Measurements from ENCODE around the gene MRPL36. TPM values are rescaled to one million over a fixed set of nuclear protein-coding genes. Genes with fewer than 3 reads are reported as not detected.

Gene MRPL36
- total RNA-seq, 3 donors from 2014 or later = 33.5 to 46.2 (median 41.6) TPM

DNA sequence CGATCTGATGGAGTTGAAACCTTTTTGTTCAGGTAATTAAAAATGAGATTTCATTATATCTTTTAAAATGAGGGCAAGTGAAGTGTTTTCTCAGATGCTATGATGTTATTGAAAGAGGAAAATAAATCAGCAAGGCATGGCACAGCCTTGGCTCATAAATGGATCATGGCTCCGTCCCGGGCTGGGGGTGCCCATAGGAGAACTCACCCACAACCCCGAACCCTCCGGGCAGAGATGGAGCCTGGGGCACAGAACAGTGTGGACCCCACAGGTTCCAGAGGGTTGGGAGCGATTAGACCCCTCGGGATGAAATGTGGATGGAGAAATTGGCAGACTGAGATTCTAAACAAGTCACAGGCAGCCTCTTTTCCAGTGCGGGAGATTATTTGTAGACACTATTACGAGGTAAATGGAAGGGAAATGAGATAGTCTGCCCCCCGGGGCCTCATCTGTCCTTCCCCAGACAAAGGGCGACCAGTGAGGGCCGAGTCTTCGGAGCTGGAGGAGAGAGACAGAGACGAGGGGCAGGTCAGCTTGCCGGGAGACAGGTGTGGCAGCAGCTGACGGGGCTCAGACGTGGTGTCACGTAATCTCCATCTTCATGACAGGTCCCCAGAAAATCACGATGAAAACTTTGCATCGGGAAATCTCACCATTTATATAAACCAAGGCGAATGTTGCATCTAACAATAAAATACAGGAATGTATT, 35.2 kb upstream of the MRPL36 start:
- H3K27ac ChIP-seq = no peak overlapping the region
- TF ChIP-seq, protein P1, sequence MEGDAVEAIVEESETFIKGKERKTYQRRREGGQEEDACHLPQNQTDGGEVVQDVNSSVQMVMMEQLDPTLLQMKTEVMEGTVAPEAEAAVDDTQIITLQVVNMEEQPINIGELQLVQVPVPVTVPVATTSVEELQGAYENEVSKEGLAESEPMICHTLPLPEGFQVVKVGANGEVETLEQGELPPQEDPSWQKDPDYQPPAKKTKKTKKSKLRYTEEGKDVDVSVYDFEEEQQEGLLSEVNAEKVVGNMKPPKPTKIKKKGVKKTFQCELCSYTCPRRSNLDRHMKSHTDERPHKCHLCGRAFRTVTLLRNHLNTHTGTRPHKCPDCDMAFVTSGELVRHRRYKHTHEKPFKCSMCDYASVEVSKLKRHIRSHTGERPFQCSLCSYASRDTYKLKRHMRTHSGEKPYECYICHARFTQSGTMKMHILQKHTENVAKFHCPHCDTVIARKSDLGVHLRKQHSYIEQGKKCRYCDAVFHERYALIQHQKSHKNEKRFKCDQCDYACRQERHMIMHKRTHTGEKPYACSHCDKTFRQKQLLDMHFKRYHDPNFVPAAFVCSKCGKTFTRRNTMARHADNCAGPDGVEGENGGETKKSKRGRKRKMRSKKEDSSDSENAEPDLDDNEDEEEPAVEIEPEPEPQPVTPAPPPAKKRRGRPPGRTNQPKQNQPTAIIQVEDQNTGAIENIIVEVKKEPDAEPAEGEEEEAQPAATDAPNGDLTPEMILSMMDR (IDR thresholded peaks at IDR 0.05) = no peak
- no peak for TF ChIP-seq POLR2A (IDR thresholded peaks at IDR 0.05)
- no peak for TF ChIP-seq POLR2AphosphoS5 (IDR thresholded peaks at IDR 0.05)
- intact Hi-C loops (cut with DNase I; ENCODE audit: low total_unique reads) = no loop called here
- H3K9me3 ChIP-seq = no peaks in the 10 kb centered on the region
- H3K4me1 ChIP-seq = no peaks in the 10 kb centered on the region
- no peak for DNase-seq (ENCODE audit: low spot score in 2 of 2)
- no peaks in the 10 kb centered on the region for H3K27me3 ChIP-seq
- H3K4me3 ChIP-seq = no peak overlapping the region
- H3K36me3 ChIP-seq = no peaks in the 10 kb centered on the region

DNA sequence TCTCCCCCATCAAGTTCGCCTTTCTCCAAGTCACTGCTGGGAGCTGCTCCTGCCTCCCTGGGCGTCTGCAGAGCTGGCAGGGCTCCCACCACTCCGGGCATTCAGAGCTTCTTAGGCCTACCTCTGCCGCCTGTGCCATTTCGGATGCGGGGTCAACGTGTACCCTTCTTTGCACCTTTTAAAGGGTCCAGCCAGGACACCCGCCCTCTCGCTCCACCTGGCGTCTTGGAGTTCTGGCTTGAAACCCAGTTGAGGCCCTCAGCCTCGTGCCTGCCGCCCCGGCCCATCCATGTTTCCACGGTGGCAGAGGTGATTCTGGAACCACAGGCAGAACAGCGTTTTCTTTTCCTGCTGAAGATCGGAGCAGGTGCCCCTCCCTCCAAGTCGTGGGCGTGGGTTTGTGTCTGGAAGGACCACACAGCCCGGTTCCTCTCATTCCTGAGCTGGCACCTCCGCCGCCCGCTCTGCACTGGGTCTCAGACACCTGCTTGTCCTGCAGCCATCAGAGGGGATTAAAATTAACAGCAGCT, 34.5 kb upstream of the MRPL36 start:
- Histone ChIP-seq H3K9me3 (no peaks in the 10 kb centered on the region), H3K27ac (no peak overlapping the region), H3K4me3 (no peak overlapping the region), H3K27me3 (no peaks in the 10 kb centered on the region), H3K4me1 (no peaks in the 10 kb centered on the region), H3K36me3 (no peaks in the 10 kb centered on the region)
- TF ChIP-seq POLR2AphosphoS5 (IDR thresholded peaks at IDR 0.05) = no peak
- no peak for TF ChIP-seq POLR2A (IDR thresholded peaks at IDR 0.05)
- TF ChIP-seq, protein P1 (IDR thresholded peaks at IDR 0.05) = no peak
- intact Hi-C loops (cut with DNase I; ENCODE audit: low total_unique reads) = no loop called here
- no peak for DNase-seq (ENCODE audit: low spot score in 2 of 2)

DNA sequence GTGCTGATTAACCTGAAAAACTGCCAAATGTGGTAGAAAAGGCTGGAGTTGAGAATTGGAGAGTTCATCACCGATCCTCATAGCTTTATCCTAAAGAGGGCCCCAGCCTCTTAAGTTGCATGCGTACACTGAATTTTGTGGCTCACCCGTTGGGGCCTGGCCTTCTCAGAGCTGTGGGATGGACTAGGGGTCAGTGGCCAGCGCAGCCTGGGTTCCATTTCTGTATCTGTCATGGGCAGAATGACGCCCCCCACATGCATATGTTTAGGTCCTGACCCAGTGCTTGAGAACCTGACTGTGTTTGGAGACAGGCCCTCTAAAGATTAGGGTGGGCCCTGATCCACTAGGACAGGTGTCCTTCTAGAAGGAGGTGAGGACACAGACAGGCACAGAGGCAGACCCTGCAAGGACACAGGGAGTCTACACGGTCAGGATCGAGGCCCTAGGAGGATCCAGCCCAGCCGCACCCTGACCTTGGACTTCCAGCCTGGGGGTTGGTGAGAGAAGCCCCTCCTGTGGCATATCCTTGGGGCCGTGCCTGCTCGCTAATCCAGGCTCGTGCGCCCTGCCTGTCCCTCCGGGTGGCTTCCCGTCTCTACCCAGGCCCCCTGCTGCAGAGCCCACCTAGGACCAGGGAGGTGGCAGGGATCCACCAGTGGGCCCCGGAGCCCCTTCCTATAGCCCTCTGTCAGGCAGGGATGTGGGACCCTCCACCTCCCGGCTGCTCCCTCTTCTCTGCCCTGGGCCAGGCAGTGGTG, 33.8 kb upstream of the MRPL36 start:
- no peak overlapping the region for H3K27ac ChIP-seq
- DNase-seq (ENCODE audit: low spot score in 2 of 2) = no peak
- H3K4me3 ChIP-seq = no peak overlapping the region
- no peaks in the 10 kb centered on the region for H3K4me1 ChIP-seq
- TF ChIP-seq POLR2A (IDR thresholded peaks at IDR 0.05) (no peak), POLR2AphosphoS5 (IDR thresholded peaks at IDR 0.05) (no peak)
- TF ChIP-seq, protein P1 (IDR thresholded peaks at IDR 0.05) = no peak
- H3K27me3 ChIP-seq = no peaks in the 10 kb centered on the region
- H3K36me3 ChIP-seq = no peaks in the 10 kb centered on the region
- H3K9me3 ChIP-seq = no peaks in the 10 kb centered on the region
- intact Hi-C loops (cut with DNase I; ENCODE audit: low total_unique reads) = no loop called here

DNA sequence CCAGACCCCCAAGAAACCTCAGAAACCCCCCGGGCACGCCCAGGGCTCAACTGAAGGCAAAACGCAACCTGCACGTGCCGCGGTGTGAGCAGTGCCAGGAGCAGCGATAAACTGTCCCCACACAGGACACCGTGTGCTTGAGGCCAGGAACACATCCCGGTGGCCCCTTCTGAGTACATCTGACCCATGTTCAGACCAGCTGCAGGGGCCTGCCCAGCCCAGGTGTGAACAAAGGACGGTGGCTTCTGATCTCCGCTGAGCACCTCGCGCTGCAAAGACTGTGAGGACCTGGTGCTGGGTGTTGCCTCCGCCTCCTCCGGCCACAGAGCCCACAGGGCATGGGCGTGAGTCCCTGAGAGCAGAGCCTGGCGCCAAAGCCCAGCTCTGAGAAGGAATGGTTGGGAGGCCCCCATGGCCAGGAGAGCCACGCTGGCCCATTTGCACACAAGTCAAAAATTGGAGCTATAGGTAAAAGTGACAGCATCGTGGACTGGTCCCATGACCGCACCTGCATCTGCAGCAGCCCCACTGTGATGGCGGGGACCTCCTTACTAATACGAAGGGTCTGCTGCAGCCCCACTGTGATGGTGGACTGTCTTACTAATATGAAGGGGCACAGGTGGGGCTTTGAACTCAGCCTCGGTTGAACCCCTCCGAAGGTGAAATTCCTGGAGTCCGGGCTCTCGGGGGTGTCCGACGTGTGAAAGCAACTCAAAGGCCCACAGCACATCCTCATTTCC, 33.0 kb upstream of the MRPL36 start:
- H3K27ac ChIP-seq = no peak overlapping the region
- no peak for DNase-seq (ENCODE audit: low spot score in 2 of 2)
- H3K9me3 ChIP-seq = peaks cover 0 to 3% of the 10 kb centered on the region in 2 donors
- intact Hi-C loops (cut with DNase I; ENCODE audit: low total_unique reads) = no loop called here
- H3K4me3 ChIP-seq = no peak overlapping the region
- H3K36me3 ChIP-seq = no peaks in the 10 kb centered on the region
- H3K4me1 ChIP-seq = no peaks in the 10 kb centered on the region
- H3K27me3 ChIP-seq = no peaks in the 10 kb centered on the region
- no peak for TF ChIP-seq POLR2A (IDR thresholded peaks at IDR 0.05)
- TF ChIP-seq POLR2AphosphoS5 (IDR thresholded peaks at IDR 0.05) = no peak
- TF ChIP-seq, protein P1 (IDR thresholded peaks at IDR 0.05) = no peak

All from breast epithelium (tissue), 4 donors.